ENCODE data around the gene WFDC10B.
"Not testable (repeated sequence)": the region's sequence is repeated elsewhere in the genome, so short reads cannot be mapped to it uniquely, and the experiment has no call there.

The WFDC10B gene

DNA sequence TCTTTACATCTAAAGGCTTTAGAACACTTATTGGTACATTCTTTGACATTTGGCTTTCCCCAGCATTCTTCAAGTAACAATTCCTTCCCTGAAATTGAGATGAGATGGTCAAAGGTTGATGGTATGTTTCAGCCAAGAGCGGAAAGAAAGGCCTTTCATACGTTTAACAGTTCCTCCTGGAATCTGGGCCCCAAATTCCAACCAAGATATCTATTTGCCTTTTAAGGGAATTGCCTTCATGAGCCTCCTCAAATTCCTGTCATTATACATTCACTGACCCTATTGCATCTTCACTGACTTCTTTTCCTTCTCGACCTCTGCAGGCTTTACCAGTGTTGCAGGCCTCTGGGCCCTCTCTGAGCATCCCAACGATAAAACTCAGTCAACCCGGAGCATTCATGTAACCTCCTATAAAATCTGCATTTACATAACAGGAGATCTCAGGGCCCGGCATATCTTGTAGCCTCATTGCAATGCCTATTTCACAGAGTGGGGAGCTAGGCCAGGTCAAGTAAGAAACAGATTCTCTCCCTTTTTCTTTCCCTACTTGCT, 55.4 kb downstream of the WFDC10B start:
- DNase-seq (ENCODE audit: extremely low spot score): no peak
- ChIA-PET POLR2A (no interaction called here), CTCF (interaction anchor here (1.5 kb wide), 1 partner anchor 122 kb away, joined by 6 read pairs; no protein-coding TSS in a partner anchor)
- TF ChIP-seq, protein P1, sequence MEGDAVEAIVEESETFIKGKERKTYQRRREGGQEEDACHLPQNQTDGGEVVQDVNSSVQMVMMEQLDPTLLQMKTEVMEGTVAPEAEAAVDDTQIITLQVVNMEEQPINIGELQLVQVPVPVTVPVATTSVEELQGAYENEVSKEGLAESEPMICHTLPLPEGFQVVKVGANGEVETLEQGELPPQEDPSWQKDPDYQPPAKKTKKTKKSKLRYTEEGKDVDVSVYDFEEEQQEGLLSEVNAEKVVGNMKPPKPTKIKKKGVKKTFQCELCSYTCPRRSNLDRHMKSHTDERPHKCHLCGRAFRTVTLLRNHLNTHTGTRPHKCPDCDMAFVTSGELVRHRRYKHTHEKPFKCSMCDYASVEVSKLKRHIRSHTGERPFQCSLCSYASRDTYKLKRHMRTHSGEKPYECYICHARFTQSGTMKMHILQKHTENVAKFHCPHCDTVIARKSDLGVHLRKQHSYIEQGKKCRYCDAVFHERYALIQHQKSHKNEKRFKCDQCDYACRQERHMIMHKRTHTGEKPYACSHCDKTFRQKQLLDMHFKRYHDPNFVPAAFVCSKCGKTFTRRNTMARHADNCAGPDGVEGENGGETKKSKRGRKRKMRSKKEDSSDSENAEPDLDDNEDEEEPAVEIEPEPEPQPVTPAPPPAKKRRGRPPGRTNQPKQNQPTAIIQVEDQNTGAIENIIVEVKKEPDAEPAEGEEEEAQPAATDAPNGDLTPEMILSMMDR (IDR thresholded peaks at IDR 0.05; ENCODE audit: control extremely low read depth, extremely low read depth, low read depth, missing control alignments): no peak

- TF ChIP-seq, protein P1 (IDR thresholded peaks at IDR 0.05; ENCODE audit: control extremely low read depth, extremely low read depth, low read depth, missing control alignments): no peak
- DNase-seq (ENCODE audit: extremely low spot score): no peak
- POLR2A ChIA-PET: no interaction called here
- CTCF ChIA-PET: interaction anchor here (0.7 to 1.4 kb wide), 3 partner anchors 18 to 21 kb away, joined by 3 to 6 read pairs (median 3); no protein-coding TSS in a partner anchor
Observed at GRCh38 chr20:45647441-45648050, 57.3 kb downstream of the WFDC10B start.

GRCh38 chr20:45646875-45647274, 57.9 kb downstream of the WFDC10B start:
- TF ChIP-seq, protein P1 (IDR thresholded peaks at IDR 0.05; ENCODE audit: control extremely low read depth, extremely low read depth, low read depth, missing control alignments): no peak
- no peak for DNase-seq (ENCODE audit: extremely low spot score)
- ChIA-PET POLR2A (no interaction called here), CTCF (no interaction called here)

GRCh38 chr20:45645869-45646268, 59.0 kb downstream of the WFDC10B start:
- DNase-seq (ENCODE audit: extremely low spot score); POLR2A ChIA-PET; CTCF ChIA-PET: not testable (repeated sequence)

GRCh38 chr20:45641076-45641475, 63.7 kb downstream of the WFDC10B start:
- POLR2A ChIA-PET; CTCF ChIA-PET; DNase-seq (ENCODE audit: extremely low spot score): not testable (repeated sequence)

DNA sequence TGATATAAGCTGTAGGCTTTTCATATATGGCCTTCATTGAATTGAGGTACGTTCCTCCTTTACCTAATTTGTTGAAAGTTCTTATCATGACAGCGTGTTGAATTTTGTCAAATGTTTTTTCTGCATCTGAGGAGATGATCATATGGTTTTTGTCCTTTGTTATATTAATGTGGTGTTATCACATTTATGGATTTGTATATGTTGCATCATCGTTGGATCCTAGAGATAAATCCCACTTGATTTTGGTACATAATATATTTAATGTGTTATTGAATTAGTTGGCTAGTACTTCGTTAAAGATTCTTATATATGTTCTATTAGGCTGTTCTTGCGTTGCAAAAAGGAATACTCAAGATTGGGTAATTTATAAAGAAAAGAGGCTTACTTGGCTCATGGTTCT, 65.1 kb downstream of the WFDC10B start:
- TF ChIP-seq, protein P1 (IDR thresholded peaks at IDR 0.05; ENCODE audit: control extremely low read depth, extremely low read depth, low read depth, missing control alignments): no peak
- POLR2A ChIA-PET: no interaction called here
- CTCF ChIA-PET: no interaction called here
- no peak for DNase-seq (ENCODE audit: extremely low spot score)

GRCh38 chr20:45636513-45636912, 68.3 kb downstream of the WFDC10B start:
- TF ChIP-seq, protein P1 (IDR thresholded peaks at IDR 0.05; ENCODE audit: control extremely low read depth, extremely low read depth, low read depth, missing control alignments): no peak
- CTCF ChIA-PET: no interaction called here
- POLR2A ChIA-PET: no interaction called here

More at GRCh38 chr20:45636513-45636912, 68.3 kb downstream of the WFDC10B start:
- no peak for DNase-seq (ENCODE audit: extremely low spot score)

Data from GM10248 (cell line).